Measurements from ENCODE around the gene LSS. TPM values are rescaled to one million over a fixed set of nuclear protein-coding genes. Genes with fewer than 3 reads are reported as not detected.
A peak's percentile ranks its signal among the peaks of the same experiment; 100 is the strongest.
"Not testable (repeated sequence)": the region's sequence is repeated elsewhere in the genome, so short reads cannot be mapped to it uniquely, and the experiment has no call there.

LSS gene
- polyA plus RNA-seq, 1 donor (not counting 4 experiments of a cell fraction or from before 2014, with no cell fraction given): 105 TPM

DNA sequence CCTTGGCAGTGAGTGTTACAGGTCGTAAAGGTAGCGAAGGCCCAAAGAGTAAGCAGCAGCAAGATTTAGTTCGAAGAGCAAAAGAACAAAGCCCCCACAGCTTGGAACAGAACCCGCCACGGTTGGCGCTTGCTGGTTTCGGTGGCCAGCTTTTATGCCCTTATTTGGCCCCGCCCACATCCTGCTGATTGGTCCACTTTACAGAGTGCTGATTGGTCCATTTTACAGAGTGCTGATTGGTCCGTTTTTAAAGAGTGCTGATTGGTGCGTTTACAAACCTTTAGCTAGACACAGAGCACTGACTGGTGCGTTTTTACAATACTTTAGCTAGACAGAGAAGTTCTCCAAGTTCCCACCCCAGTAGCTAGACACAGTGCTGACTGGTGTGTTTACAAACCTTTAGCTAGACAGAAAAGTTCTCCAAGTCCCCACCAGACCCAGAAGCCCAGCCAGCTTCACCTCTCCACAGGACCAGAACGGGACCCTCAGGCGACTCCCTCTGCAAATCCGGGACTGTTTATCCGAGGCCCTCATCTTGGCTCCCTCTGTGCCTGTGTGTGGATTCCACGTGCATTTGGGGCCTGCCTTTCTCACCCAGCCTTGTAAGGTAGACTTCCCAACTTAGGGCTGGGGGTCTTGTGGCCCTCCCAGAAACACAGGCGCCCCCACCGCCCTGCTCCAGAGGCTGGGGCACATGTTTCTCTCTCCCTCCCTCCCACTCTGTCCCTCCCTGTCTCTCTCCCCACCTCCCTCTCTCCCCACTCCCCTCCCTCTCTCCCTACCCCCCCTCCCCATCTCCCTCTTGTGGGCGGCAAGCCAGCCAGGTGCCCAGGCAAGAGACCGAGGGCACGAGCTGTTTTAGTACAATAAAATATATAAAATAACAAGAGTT is 85.7 kb downstream of the LSS start:
- H3K36me3 ChIP-seq (ENCODE audit: control insufficient read depth in 2 of 2, extremely low read depth in 1 of 2, insufficient read depth in 2 of 2, low read length in 2 of 2): no peaks in the 10 kb centered on the region
- no peak for FAIRE-seq
- H3K9me3 ChIP-seq (ENCODE audit: control insufficient read depth, low read depth, low read length): no peaks in the 10 kb centered on the region
- no peaks in the 10 kb centered on the region for H3K79me2 ChIP-seq (ENCODE audit: control insufficient read depth, insufficient read depth, low read length)
- dilution Hi-C loops (cut with MboI; ENCODE audit: extremely low pct_ligation_motif_present, low sequenced_read_pairs): no loop called here
- H3K27ac ChIP-seq (ENCODE audit: control insufficient read depth, insufficient read depth, low read length): no peak overlapping the region
- H3K4me1 ChIP-seq (ENCODE audit: control insufficient read depth, extremely low read depth, insufficient read depth, low read length): no peaks in the 10 kb centered on the region
- peaks cover 7% of the 10 kb centered on the region for H3K27me3 ChIP-seq (ENCODE audit: control insufficient read depth, extremely low read depth, insufficient read depth, low read length)
- H3K9me1 ChIP-seq (ENCODE audit: control insufficient read depth, extremely low read depth, insufficient read depth, low read length): no peaks in the 10 kb centered on the region
- no peak overlapping the region for H3K9ac ChIP-seq (ENCODE audit: control insufficient read depth, extremely low read depth, insufficient read depth, low read length)
- H3K4me2 ChIP-seq (ENCODE audit: control insufficient read depth, extremely low read depth, insufficient read depth, low read depth, low read length): no peak overlapping the region
- no peak overlapping the region for H3K4me3 ChIP-seq (ENCODE audit: control insufficient read depth in 2 of 3, extremely low read depth in 1 of 3, insufficient read depth in 2 of 3, low read depth in 1 of 3, low read length in 3 of 3)
- DNase-seq (ENCODE audit: low read depth, low spot score): no peak
- H2AFZ ChIP-seq (ENCODE audit: control insufficient read depth, low read length): no peak overlapping the region
- no peaks in the 10 kb centered on the region for H4K20me1 ChIP-seq (ENCODE audit: control insufficient read depth, extremely low read depth, insufficient read depth, low read length)
- no peak for TF ChIP-seq EZH2 (IDR thresholded peaks at IDR 0.05; ENCODE audit: low read length)
- TF ChIP-seq, protein P1, sequence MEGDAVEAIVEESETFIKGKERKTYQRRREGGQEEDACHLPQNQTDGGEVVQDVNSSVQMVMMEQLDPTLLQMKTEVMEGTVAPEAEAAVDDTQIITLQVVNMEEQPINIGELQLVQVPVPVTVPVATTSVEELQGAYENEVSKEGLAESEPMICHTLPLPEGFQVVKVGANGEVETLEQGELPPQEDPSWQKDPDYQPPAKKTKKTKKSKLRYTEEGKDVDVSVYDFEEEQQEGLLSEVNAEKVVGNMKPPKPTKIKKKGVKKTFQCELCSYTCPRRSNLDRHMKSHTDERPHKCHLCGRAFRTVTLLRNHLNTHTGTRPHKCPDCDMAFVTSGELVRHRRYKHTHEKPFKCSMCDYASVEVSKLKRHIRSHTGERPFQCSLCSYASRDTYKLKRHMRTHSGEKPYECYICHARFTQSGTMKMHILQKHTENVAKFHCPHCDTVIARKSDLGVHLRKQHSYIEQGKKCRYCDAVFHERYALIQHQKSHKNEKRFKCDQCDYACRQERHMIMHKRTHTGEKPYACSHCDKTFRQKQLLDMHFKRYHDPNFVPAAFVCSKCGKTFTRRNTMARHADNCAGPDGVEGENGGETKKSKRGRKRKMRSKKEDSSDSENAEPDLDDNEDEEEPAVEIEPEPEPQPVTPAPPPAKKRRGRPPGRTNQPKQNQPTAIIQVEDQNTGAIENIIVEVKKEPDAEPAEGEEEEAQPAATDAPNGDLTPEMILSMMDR (optimal IDR thresholded peaks at IDR 0.05 in 1 of 3, IDR thresholded peaks at IDR 0.05 in 1 of 3, conservative IDR thresholded peaks at IDR 0.05 in 1 of 3; ENCODE audit: extremely low read depth in 1 of 3, insufficient read depth in 2 of 3, low read length in 3 of 3): no peak

DNA sequence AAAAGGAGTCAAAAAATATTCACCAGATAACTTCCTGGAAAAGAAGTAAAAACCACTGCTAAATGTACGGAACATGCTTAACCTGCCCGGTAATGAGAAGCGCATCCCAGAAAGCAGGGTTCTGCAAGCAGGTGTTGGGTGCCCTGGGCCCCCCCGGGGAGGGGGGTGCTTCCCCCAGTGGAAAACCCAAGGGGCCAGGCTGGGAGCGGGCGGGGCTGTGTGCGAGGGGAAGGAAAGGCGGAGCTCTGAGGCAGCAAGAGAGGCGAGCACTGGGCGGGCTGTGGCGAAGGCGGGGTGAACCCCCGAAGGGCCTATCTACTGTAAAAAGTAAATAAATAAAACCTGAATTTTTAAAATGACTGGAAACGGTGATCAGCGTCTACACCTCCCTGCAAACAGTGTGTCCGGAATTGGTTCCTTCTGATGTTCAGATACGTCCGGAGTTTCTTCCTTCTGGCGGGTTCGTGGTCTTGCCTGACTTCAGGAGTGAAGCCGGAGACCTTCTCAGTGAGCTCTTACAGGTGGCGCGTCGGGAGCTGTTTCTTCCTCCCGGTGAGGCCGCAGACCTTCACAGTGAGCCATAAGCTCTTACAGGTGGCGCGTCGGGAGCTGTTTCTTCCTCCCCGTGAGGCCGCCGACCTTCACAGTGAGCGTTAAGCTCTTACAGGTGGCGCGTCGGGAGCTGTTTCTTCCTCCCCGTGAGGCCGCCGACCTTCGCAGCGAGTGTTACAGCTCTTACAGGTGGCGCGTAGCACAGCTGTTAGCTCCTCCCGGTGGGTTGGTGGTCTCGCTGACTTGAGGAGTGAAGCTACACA is 86.6 kb downstream of the LSS start:
- FAIRE-seq (no peak), DNase-seq (ENCODE audit: low read depth, low spot score) (no peak)
- no peak overlapping the region for H3K9ac ChIP-seq (ENCODE audit: control insufficient read depth, extremely low read depth, insufficient read depth, low read length)
- H3K27ac ChIP-seq (ENCODE audit: control insufficient read depth, insufficient read depth, low read length): no peak overlapping the region
- no peaks in the 10 kb centered on the region for H3K4me1 ChIP-seq (ENCODE audit: control insufficient read depth, extremely low read depth, insufficient read depth, low read length)
- dilution Hi-C loops (cut with MboI; ENCODE audit: extremely low pct_ligation_motif_present, low sequenced_read_pairs): no loop called here
- no peaks in the 10 kb centered on the region for H3K9me3 ChIP-seq (ENCODE audit: control insufficient read depth, low read depth, low read length)
- no peaks in the 10 kb centered on the region for H3K36me3 ChIP-seq (ENCODE audit: control insufficient read depth in 2 of 2, extremely low read depth in 1 of 2, insufficient read depth in 2 of 2, low read length in 2 of 2)
- no peak overlapping the region for H2AFZ ChIP-seq (ENCODE audit: control insufficient read depth, low read length)
- H3K79me2 ChIP-seq (ENCODE audit: control insufficient read depth, insufficient read depth, low read length): no peaks in the 10 kb centered on the region
- no peaks in the 10 kb centered on the region for H4K20me1 ChIP-seq (ENCODE audit: control insufficient read depth, extremely low read depth, insufficient read depth, low read length)
- peaks cover 7% of the 10 kb centered on the region for H3K27me3 ChIP-seq (ENCODE audit: control insufficient read depth, extremely low read depth, insufficient read depth, low read length)
- H3K4me2 ChIP-seq (ENCODE audit: control insufficient read depth, extremely low read depth, insufficient read depth, low read depth, low read length): no peak overlapping the region
- no peak for TF ChIP-seq EZH2 (IDR thresholded peaks at IDR 0.05; ENCODE audit: low read length)
- TF ChIP-seq, protein P1 (optimal IDR thresholded peaks at IDR 0.05 in 1 of 3, IDR thresholded peaks at IDR 0.05 in 1 of 3, conservative IDR thresholded peaks at IDR 0.05 in 1 of 3; ENCODE audit: extremely low read depth in 1 of 3, insufficient read depth in 2 of 3, low read length in 3 of 3): no peak
- H3K4me3 ChIP-seq (ENCODE audit: control insufficient read depth in 2 of 3, extremely low read depth in 1 of 3, insufficient read depth in 2 of 3, low read depth in 1 of 3, low read length in 3 of 3): no peak overlapping the region
- H3K9me1 ChIP-seq (ENCODE audit: control insufficient read depth, extremely low read depth, insufficient read depth, low read length): no peaks in the 10 kb centered on the region

DNA sequence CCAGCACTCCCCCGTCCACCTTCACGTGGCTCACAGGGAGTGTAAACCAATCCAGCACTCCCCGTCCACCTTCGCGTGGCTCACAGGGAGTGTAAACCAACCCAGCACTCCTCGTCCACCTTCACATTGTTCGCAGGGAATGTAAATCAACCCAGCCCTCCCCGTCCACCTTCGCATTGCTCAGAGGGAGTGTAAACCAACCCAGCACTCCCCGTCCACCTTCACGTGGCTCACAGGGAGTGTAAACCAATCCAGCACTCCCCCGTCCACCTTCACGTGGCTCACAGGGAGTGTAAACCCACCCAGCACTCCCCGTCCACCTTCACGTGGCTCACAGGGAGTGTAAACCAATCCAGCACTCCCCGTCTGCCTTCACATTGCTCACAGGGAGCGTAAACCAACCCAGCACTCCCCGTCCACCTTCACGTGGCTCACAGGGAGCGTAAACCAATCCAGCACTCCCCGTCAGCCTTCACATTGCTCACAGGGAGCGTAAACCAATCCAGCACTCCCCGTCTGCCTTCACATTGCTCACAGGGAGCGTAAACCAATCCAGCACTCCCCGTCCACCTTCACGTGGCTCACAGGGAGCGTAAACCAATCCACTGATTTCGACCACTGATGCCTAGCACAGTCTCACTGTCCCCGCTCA is 88.1 kb downstream of the LSS start:
- H3K9ac ChIP-seq (ENCODE audit: control insufficient read depth, extremely low read depth, insufficient read depth, low read length); dilution Hi-C loops (cut with MboI; ENCODE audit: extremely low pct_ligation_motif_present, low sequenced_read_pairs); H4K20me1 ChIP-seq (ENCODE audit: control insufficient read depth, extremely low read depth, insufficient read depth, low read length); H3K27ac ChIP-seq (ENCODE audit: control insufficient read depth, insufficient read depth, low read length); H3K9me1 ChIP-seq (ENCODE audit: control insufficient read depth, extremely low read depth, insufficient read depth, low read length); H3K4me3 ChIP-seq (ENCODE audit: control insufficient read depth in 2 of 3, extremely low read depth in 1 of 3, insufficient read depth in 2 of 3, low read depth in 1 of 3, low read length in 3 of 3); H3K36me3 ChIP-seq (ENCODE audit: control insufficient read depth in 2 of 2, extremely low read depth in 1 of 2, insufficient read depth in 2 of 2, low read length in 2 of 2); H3K4me2 ChIP-seq (ENCODE audit: control insufficient read depth, extremely low read depth, insufficient read depth, low read depth, low read length); DNase-seq (ENCODE audit: low read depth, low spot score); H3K79me2 ChIP-seq (ENCODE audit: control insufficient read depth, insufficient read depth, low read length); FAIRE-seq; H3K27me3 ChIP-seq (ENCODE audit: control insufficient read depth, extremely low read depth, insufficient read depth, low read length); H3K9me3 ChIP-seq (ENCODE audit: control insufficient read depth, low read depth, low read length); H3K4me1 ChIP-seq (ENCODE audit: control insufficient read depth, extremely low read depth, insufficient read depth, low read length): not testable (repeated sequence)
- peak overlapping the region; percentile 12 for H2AFZ ChIP-seq (ENCODE audit: control insufficient read depth, low read length)
